ENCODE measurements around the gene PTPRJ.

- TF ChIP-seq CTCF (IDR thresholded peaks at IDR 0.05; ENCODE audit: extremely low read depth in 1 of 2, insufficient read depth in 1 of 2, low read depth in 1 of 2, low read length in 2 of 2) (no peak), MYC (IDR thresholded peaks at IDR 0.05; ENCODE audit: low read depth, low read length) (no peak), EZH2 (IDR thresholded peaks at IDR 0.05; ENCODE audit: borderline replicate concordance, low read depth, low read length, severe bottlenecking) (no peak), GATA2 (IDR thresholded peaks at IDR 0.05; ENCODE audit: insufficient read depth, insufficient read length, low read depth, low read length) (no peak), POLR2AphosphoS5 (IDR thresholded peaks at IDR 0.05; ENCODE audit: insufficient read depth, low read depth, low read length) (no peak), POLR2A (IDR thresholded peaks at IDR 0.05; ENCODE audit: low read depth, low read length) (no peak), JUN (IDR thresholded peaks at IDR 0.05; ENCODE audit: borderline replicate concordance, insufficient read depth, insufficient read length, low read depth) (no peak), MAX (IDR thresholded peaks at IDR 0.05; ENCODE audit: insufficient read depth, insufficient read length) (no peak)
Observed at GRCh38 chr11:47987310-47987709, 7.0 kb downstream of the PTPRJ start.

All from endothelial cell of umbilical vein (primary cell).